Glutamatergic neuron (in vitro differentiated cells): ENCODE results near the gene ICAM4. TPM values are rescaled to one million over a fixed set of nuclear protein-coding genes. Genes with fewer than 3 reads are reported as not detected.
A peak's percentile ranks its signal among the peaks of the same experiment; 100 is the strongest.

ENCODE experiments used
- DNase-seq: peaks from one replicate; pipeline ENCODE4 v3.0.0; 2022
- H3K27ac Mint-ChIP-seq: one replicate; pipeline ENCODE4 v1.8.0; 2020; ENCODE audit warnings: mild to moderate bottlenecking, mixed read lengths, inconsistent platforms; ENCODE audit not compliant: unreplicated experiment
- H3K27me3 Mint-ChIP-seq: one replicate; pipeline ENCODE4 v1.8.0; 2020; ENCODE audit warnings: mild to moderate bottlenecking, moderate library complexity, mixed read lengths, inconsistent platforms; ENCODE audit not compliant: unreplicated experiment
- H3K36me3 Mint-ChIP-seq: one replicate; pipeline ENCODE4 v1.8.0; 2020; ENCODE audit warnings: mild to moderate bottlenecking, mixed read lengths, inconsistent platforms; ENCODE audit not compliant: unreplicated experiment
- H3K4me1 Mint-ChIP-seq: one replicate; pipeline ENCODE4 v1.8.0; 2020; ENCODE audit warnings: mild to moderate bottlenecking, low read depth, mixed read lengths, inconsistent platforms; ENCODE audit not compliant: unreplicated experiment
- H3K4me3 Mint-ChIP-seq: one replicate; pipeline ENCODE4 v1.8.0; 2020; ENCODE audit warnings: mild to moderate bottlenecking, mixed read lengths, inconsistent platforms; ENCODE audit not compliant: unreplicated experiment
- H3K9me3 Mint-ChIP-seq: one replicate; pipeline ENCODE4 v1.8.0; 2020; ENCODE audit warnings: mild to moderate bottlenecking, moderate library complexity, mixed read lengths, inconsistent platforms; ENCODE audit not compliant: unreplicated experiment
- total RNA-seq: library from RNA; stranded (reverse); fragmentation: NEBNext Ultra II Directional; extraction: Animal tissue kit (Norgen Biotek cat#: 25700); gene quantifications from one replicate; pipeline ENCODE4 v1.2.1, GENCODE V29; 2021; ENCODE audit not compliant: unreplicated experiment
- TF ChIP-seq, protein P1 (sequence below): fragments of 200-600 bp; sonication (generic); IDR thresholded peaks from one replicate; pipeline ENCODE4 v1.5.0; 2021; ENCODE audit not compliant: partially characterized antibody, unreplicated experiment

The ICAM4 gene
- total RNA-seq, 1 donor from 2014 or later, result not detected

DNA sequence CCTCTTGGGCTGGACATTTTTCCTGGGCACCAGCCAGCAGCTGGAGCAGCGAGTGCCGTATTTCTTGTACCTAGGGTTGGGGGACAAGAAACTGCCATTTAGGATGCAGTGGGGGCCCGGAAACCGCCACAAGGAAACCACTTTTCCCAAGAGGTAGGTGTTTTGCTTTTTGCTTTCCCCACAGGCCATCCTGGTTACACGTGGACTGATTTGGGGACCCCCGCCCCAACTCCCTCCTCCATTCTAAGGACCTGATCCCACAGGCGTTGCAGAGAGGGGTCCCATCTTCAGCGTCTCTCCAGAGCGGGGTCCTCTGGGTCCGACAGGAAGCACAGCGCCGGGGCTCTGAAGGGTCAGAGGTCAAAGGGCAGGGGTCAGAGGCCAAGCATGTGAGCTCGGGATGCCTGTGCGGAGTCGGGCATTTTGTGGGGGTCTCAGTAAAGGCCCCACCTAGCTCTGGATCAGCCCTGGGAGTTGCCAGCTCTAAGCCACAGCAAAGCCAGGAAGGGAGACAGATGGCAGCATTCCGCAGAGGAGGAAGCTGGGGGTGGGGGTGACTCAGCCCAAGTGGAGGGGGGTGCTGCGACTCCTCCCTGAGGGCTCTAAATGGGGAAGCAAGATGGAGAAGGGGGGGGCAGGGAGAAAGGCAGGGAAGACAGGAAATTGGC, 18.5 kb downstream of the ICAM4 start:
- DNase-seq, result no peak
- Mint-ChIP-seq H3K36me3 (no peaks in the 10 kb centered on the region), H3K27me3 (peaks cover 7% of the 10 kb centered on the region), H3K27ac (no peak overlapping the region), H3K4me1 (peaks cover 4% of the 10 kb centered on the region), H3K9me3 (peaks cover 2% of the 10 kb centered on the region), H3K4me3 (no peak overlapping the region)
- TF ChIP-seq, protein P1, sequence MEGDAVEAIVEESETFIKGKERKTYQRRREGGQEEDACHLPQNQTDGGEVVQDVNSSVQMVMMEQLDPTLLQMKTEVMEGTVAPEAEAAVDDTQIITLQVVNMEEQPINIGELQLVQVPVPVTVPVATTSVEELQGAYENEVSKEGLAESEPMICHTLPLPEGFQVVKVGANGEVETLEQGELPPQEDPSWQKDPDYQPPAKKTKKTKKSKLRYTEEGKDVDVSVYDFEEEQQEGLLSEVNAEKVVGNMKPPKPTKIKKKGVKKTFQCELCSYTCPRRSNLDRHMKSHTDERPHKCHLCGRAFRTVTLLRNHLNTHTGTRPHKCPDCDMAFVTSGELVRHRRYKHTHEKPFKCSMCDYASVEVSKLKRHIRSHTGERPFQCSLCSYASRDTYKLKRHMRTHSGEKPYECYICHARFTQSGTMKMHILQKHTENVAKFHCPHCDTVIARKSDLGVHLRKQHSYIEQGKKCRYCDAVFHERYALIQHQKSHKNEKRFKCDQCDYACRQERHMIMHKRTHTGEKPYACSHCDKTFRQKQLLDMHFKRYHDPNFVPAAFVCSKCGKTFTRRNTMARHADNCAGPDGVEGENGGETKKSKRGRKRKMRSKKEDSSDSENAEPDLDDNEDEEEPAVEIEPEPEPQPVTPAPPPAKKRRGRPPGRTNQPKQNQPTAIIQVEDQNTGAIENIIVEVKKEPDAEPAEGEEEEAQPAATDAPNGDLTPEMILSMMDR, result no peak

GRCh38 chr19:10306327-10306726, 19.6 kb downstream of the ICAM4 start:
- TF ChIP-seq, protein P1, result no peak
- Mint-ChIP-seq H3K4me1 (peaks cover 4% of the 10 kb centered on the region), H3K9me3 (peaks cover 2% of the 10 kb centered on the region), H3K27ac (no peak overlapping the region), H3K36me3 (no peaks in the 10 kb centered on the region), H3K4me3 (no peak overlapping the region), H3K27me3 (peaks cover 5% of the 10 kb centered on the region)
- DNase-seq, result no peak

- Mint-ChIP-seq H3K4me3 (no peak within 1 kb of the TSS), H3K4me1 (peaks cover 4% of the 10 kb centered on the region), H3K36me3 (peaks cover 4% of the 10 kb centered on the region), H3K27me3 (peaks cover 4% of the 10 kb centered on the region), H3K27ac (no peak within 1 kb of the TSS), H3K9me3 (peaks cover 4% of the 10 kb centered on the region)
- TF ChIP-seq, protein P1, result no peak
- DNase-seq, result no peak
Measured at GRCh38 chr19:10309423-10309822, 22.7 kb downstream of the ICAM4 start, which contains the start of gene ZGLP1. Gene ZGLP1 (minus strand): TSS chr19:10309815.

DNA sequence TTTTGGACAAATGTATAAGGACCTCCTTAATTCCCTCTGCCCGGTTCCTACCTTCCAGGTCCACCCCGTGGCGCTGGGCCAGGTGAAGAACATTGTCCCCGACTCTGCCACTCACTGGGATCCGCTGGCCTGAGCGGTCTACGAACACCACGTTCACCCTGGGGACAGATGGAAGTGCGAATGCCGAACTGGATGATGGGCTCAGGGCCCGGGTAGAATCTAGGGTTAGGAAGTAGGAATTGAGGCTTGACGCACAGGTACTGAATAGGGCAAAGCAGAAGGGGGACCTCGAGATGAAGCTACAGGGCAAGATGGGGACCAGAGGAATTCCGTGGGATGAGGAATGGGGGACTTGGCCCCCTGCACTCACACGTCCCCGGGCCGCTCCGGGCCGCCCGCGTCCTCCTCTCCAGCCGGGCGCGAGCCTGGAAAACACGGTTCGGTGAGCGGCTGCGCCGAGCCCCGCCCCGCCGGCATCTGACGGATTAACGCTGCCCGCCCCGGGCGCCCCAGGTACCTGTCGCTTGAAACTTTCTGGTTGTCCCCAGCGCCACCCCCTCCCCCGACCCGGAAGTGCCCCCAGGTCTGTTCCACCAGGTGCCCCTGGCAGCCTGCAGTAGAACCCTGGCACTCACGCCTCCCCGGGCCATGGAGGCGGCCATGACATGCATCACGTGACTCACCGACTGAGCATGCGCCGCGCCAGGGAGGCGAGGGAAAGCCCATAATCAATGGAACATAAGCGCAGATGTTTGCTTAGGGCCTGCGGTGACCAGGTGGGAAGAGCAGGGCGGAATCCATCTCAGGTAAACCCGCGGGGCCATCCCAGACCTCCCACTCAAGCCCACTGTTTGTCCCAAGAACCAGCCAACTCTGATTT, 28.8 kb downstream of the ICAM4 start, which contains the start of gene FDX2:
TSS of gene FDX2 (minus strand) at position 681 of the 880 bp plus-strand sequence. CDS start at position 662, 19 bp downstream.
- peak; percentile 94 for DNase-seq
- Mint-ChIP-seq H3K9me3 (peaks cover 7% of the 10 kb centered on the region), H3K4me1 (peaks cover 5% of the 10 kb centered on the region), H3K27ac (peak within 1 kb of the TSS; percentile 95), H3K27me3 (peaks cover 8% of the 10 kb centered on the region), H3K4me3 (peak within 1 kb of the TSS; percentile 96), H3K36me3 (peaks cover 4% of the 10 kb centered on the region)
- TF ChIP-seq, protein P1, result no peak
